Measurements from ENCODE around the gene SPIN1. TPM values are rescaled to one million over a fixed set of nuclear protein-coding genes. Genes with fewer than 3 reads are reported as not detected.
A peak's percentile ranks its signal among the peaks of the same experiment; 100 is the strongest.
"Not testable (repeated sequence)": the region's sequence is repeated elsewhere in the genome, so short reads cannot be mapped to it uniquely, and the experiment has no call there.

The SPIN1 gene
- total RNA-seq: 10 to 100 TPM; 44.3 to 49.6 (median 49.5) TPM

DNA sequence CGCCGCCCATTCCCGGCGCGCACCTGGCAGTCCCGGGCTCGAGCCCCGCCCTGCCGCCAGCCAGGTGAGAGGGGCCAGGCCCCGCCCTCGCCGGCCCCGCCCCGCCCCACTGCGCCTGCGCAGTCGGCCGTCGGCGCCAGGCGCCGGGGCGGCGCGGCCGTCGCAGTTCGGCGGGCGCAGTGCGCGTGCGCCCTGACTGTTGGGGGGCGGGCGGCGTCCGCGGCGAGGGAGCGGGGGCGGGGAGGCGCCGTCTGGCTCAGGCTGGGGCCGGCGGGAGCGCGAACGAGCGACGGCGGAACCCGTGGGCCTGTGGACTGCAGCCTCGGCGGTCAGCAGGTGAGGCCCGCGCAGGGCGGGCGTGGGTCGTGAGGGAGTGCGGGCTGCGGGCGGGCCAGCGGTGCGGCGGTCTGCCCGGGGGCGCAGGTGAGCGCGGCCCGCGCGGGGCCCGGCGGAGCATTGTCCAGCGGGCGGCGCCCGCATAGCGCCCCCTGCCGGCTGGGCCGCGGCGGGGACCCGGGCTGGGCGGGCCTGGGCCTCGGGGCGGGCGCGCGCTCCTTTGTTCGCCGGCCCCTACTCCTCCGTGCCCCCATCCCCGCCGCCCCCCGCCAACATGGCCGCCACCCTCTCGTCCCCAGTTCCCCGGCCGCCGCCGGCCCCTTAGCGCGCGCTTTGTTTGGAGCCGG is at the start of gene SPIN1:
Gene SPIN1 (plus strand): TSS at position 242 of the 683 bp plus-strand sequence. CDS start 38,096 bp downstream, outside the sequence.
- DNase-seq (ENCODE audit: low spot score in 2 of 2): peak in 1 of 2 donors; percentile 95
- intact Hi-C loops (cut with DNase I; ENCODE audit: low total_unique reads): loop anchor here (5.0 to 10.0 kb wide), 2 partner anchors 604 to 714 kb away; partner anchors contain the start of gene S1PR3
- 2% methylated on average over 31 of the region's 106 CpGs; no CpG with 5 or more reads in 1 of the 2 donors for WGBS, 2 donors

DNA sequence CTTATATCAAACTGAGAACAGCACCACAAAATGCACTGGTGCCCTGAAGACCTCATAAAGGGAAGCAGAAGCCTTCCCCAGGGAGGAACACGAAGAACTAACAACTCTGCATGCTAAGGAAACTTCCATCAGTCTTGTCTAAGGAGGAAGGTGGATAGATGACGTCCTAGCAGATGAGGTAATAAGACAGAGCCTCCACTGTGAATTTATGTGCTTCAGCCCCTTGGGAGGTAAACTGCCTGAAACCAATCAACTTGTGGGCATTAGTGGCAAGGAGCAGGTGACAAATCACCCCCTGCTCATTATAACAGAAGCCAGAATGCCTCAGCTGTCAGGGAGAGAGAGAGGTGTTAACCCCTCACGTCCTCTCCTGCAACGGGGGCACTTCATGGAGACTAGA is 48.9 kb upstream of the SPIN1 start:
- WGBS, 2 donors: 30 to 32% methylated on average over 4 of the region's 4 CpGs
- DNase-seq (ENCODE audit: low spot score in 2 of 2): no peak
- H3K4me3 ChIP-seq (ENCODE audit: low read depth, poor library complexity, severe bottlenecking): no peak overlapping the region
- no peak for TF ChIP-seq POLR2A (IDR thresholded peaks at IDR 0.05)
- TF ChIP-seq, protein P1, sequence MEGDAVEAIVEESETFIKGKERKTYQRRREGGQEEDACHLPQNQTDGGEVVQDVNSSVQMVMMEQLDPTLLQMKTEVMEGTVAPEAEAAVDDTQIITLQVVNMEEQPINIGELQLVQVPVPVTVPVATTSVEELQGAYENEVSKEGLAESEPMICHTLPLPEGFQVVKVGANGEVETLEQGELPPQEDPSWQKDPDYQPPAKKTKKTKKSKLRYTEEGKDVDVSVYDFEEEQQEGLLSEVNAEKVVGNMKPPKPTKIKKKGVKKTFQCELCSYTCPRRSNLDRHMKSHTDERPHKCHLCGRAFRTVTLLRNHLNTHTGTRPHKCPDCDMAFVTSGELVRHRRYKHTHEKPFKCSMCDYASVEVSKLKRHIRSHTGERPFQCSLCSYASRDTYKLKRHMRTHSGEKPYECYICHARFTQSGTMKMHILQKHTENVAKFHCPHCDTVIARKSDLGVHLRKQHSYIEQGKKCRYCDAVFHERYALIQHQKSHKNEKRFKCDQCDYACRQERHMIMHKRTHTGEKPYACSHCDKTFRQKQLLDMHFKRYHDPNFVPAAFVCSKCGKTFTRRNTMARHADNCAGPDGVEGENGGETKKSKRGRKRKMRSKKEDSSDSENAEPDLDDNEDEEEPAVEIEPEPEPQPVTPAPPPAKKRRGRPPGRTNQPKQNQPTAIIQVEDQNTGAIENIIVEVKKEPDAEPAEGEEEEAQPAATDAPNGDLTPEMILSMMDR (IDR thresholded peaks at IDR 0.05): no peak
- intact Hi-C loops (cut with DNase I; ENCODE audit: low total_unique reads): no loop called here

More for the DNA sequence above, at the start of gene SPIN1:
- H3K4me3 ChIP-seq (ENCODE audit: low read depth, poor library complexity, severe bottlenecking): peak within 1 kb of the TSS; percentile 63
- TF ChIP-seq, protein P1 (IDR thresholded peaks at IDR 0.05): no peak
- TF ChIP-seq POLR2A (IDR thresholded peaks at IDR 0.05): peak in 1 of 2 donors; percentile 63

DNA sequence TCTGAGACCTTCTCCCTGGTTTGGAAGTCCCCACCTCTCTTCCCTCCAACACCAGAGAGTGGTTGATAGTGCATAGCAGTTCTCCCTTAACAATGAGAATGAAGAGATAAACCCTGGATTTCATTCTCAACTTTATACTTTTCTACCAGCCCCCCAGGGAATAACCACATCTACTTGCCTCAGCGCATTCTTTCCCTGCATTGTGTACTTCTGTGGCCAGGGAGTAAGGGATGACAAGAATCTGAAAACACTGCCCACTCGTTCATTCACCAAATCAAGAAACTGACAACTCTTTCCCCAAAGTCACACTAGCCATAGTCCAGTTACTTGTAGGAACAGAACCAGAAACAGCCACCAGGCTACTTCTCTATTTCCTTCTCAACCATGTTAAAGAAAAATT is 46.0 kb upstream of the SPIN1 start:
- WGBS, 2 donors: 60 to 65% methylated on average over 2 of the region's 2 CpGs
- intact Hi-C loops (cut with DNase I; ENCODE audit: low total_unique reads): no loop called here
- H3K4me3 ChIP-seq (ENCODE audit: low read depth, poor library complexity, severe bottlenecking): no peak overlapping the region
- no peak for TF ChIP-seq POLR2A (IDR thresholded peaks at IDR 0.05)
- TF ChIP-seq, protein P1 (IDR thresholded peaks at IDR 0.05): no peak
- no peak for DNase-seq (ENCODE audit: low spot score in 2 of 2)

DNA sequence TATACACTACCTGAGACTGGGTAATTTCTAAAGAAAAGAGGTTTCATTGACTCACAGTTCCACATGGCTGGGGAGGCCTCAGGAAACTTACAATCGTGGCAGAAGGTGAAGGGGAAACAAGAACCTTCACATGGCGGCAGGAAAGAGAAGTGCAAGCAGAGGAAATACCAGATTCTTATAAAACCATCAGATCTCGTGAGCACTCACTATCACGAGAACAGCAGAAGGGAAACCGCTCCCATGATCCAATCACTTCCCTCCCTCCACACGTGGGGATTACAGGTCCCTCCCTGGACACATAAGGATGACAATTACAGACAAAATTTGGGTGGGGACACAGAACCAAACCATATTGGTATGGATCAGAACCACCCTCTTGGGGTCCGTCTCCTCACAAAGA is 44.2 kb upstream of the SPIN1 start:
- intact Hi-C loops (cut with DNase I; ENCODE audit: low total_unique reads): no loop called here
- H3K4me3 ChIP-seq (ENCODE audit: low read depth, poor library complexity, severe bottlenecking): no peak overlapping the region
- TF ChIP-seq, protein P1 (IDR thresholded peaks at IDR 0.05): no peak
- TF ChIP-seq POLR2A (IDR thresholded peaks at IDR 0.05): no peak
- 77 to 78% methylated on average over 7 of the region's 7 CpGs for WGBS, 2 donors
- no peak for DNase-seq (ENCODE audit: low spot score in 2 of 2)

DNA sequence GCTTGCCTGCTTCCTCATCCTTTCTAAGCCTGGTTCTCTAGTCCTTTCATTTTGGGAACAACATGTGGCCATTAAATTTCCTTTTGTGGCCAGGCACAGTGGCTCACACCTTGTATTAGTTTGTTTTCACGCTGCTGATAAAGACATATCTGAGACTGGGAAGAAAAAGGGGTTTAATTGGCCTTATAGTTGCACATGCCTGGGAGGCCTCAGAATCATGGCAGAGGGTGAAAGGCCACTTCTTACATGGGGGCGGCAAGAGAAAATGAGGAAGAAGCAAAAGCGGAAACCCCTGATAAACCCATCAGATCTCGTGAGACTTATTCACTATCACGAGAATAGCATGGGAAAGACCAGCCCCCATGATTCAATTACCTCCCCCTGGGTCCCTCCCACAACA is 37.9 kb upstream of the SPIN1 start:
- H3K4me3 ChIP-seq (ENCODE audit: low read depth, poor library complexity, severe bottlenecking); intact Hi-C loops (cut with DNase I; ENCODE audit: low total_unique reads): not testable (repeated sequence)
- 88 to 90% methylated on average over 5 of the region's 5 CpGs for WGBS, 2 donors

DNA sequence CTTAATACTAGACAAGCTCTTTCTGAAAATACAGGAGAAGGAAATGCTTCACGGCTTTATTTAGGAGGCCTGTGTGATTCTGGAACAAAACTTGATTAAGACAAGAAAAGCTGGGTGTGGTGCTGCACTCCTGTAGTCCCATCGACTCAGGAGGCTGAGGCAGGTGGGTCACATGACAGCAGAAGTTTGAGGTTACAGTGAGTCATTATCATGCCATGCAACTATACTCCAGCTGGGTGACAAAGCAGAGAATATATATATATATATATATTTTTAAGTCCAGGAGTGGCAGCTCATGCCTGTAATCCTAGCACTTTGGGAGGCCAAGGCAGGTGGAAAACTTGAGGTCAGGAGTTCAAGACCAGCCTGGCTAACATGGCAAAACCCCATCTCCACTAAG is 33.1 kb upstream of the SPIN1 start:
- intact Hi-C loops (cut with DNase I; ENCODE audit: low total_unique reads): no loop called here
- H3K4me3 ChIP-seq (ENCODE audit: low read depth, poor library complexity, severe bottlenecking): no peak overlapping the region
- TF ChIP-seq, protein P1 (IDR thresholded peaks at IDR 0.05): no peak
- TF ChIP-seq POLR2A (IDR thresholded peaks at IDR 0.05): no peak
- WGBS, 2 donors: 65 to 71% methylated on average over 2 of the region's 2 CpGs
- DNase-seq (ENCODE audit: low spot score in 2 of 2): no peak

More for the DNA sequence above, 37.9 kb upstream of the SPIN1 start:
- not testable (repeated sequence) for DNase-seq (ENCODE audit: low spot score in 2 of 2)

DNA sequence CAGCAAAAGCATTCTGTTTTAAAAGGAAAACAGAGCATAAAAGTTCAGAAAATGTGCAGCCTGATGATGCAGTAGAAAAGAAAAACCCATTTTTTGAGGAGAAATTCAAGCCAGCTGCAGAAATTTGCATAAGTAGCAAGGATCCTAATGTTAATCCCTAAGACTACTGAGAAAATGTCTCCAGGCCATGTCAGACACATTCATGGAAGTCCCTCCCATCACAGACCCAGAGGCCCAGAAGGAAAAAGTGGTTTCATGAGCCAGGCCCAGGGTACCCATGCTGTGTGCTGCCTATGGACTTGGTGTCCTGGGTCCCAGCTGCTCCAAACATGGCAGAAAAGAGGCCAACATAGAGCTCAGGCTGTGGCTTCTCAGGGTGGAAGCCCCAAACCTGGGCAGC is 31.0 kb upstream of the SPIN1 start:
- intact Hi-C loops (cut with DNase I; ENCODE audit: low total_unique reads); H3K4me3 ChIP-seq (ENCODE audit: low read depth, poor library complexity, severe bottlenecking): not testable (repeated sequence)
- DNase-seq (ENCODE audit: low spot score in 2 of 2): peak in 1 of 2 donors; percentile 43
